HCT116 (cell line): Measurements from ENCODE around the gene NEK1. TPM values are rescaled to one million over a fixed set of nuclear protein-coding genes. Genes with fewer than 3 reads are reported as not detected.

ENCODE experiments used
- ATAC-seq: fragments of 200-7000 bp; cut with Tn5 transposase; 2 replicates; pipeline ENCODE4 v1.9.1; 2020; ENCODE audit warnings: mild to moderate bottlenecking, moderate library complexity
- BruUV-seq: library from RNA; stranded (reverse); fragments of 400-500 nt; replicated peaks from 2 replicates; lab custom pipeline; 2021; lab: Mats Ljungman, UMichigan
- CTCF ChIA-PET: fragments of 300-600 bp; sonication (Branson Sonifier 250); formaldehyde crosslinking; loops from one replicate; lab custom pipeline; 2021; ENCODE audit warnings: antibody characterized with exemption; lab: Charles Lee
- POLR2A ChIA-PET: fragments of 300-600, 350-600 bp; sonication (Branson Sonifier 250); formaldehyde crosslinking; loops from one replicate; lab custom pipeline; 2021; ENCODE audit warnings: antibody characterized with exemption; lab: Charles Lee
- RAD21 ChIA-PET, 2 experiments: fragments of 300-600 bp; sonication (Branson Sonifier 250); formaldehyde crosslinking; loops; one replicate each; lab custom pipeline; 2023; ENCODE audit warnings: low total read pairs in 2 of 2; ENCODE audit not compliant: uncharacterized antibody in 2 of 2, unreplicated experiment in 2 of 2, low non-redundant PET in 1 of 2; lab: Charles Lee
- DNase-seq: peaks from one replicate; pipeline ENCODE4 v3.0.0-alpha.2; 2010; ENCODE audit warnings: low read depth, low spot score
- H2AFZ ChIP-seq: fragments of 200-600 bp; shearing (Covaris generic), sonication (generic); 2 replicates; pipeline ENCODE4 v1.6.1; 2017; ENCODE audit warnings: low read depth, mixed run types, mixed read lengths, antibody characterized with exemption, low read length; ENCODE audit not compliant: poor library complexity, severe bottlenecking
- H3K27ac ChIP-seq: 2 replicates; pipeline ENCODE4 v1.5.1; 2012; ENCODE audit warnings: low read depth, low read length
- H3K27me3 ChIP-seq: fragments of 200-600 bp; sonication (generic); 2 replicates; pipeline ENCODE4 v1.6.1; 2016; ENCODE audit warnings: mixed run types, low read length, mixed read lengths; ENCODE audit not compliant: insufficient read depth
- H3K36me3 ChIP-seq, 2 experiments: fragments of 200-500 bp in 1 of 2; fragments of 200-600 bp in 1 of 2; sonication (Bioruptor generic) in 1 of 2; sonication (generic) in 1 of 2; 2 replicates each; pipeline versions ENCODE4 v1.5.1 to v1.6.1; 2014 to 2016; ENCODE audit warnings: low read length in 2 of 2, inconsistent platforms in 1 of 2, mixed read lengths in 1 of 2, mixed run types in 1 of 2; ENCODE audit not compliant: insufficient read depth in 2 of 2, control insufficient read depth in 1 of 2
- H3K4me1 ChIP-seq, 2 experiments: fragments of 200-600 bp in 1 of 2; sonication (generic) in 1 of 2; 2 replicates each; pipeline versions ENCODE4 v1.5.1 to v1.6.1; 2012 to 2017; ENCODE audit warnings: low read length in 2 of 2, inconsistent platforms in 1 of 2, mild to moderate bottlenecking in 1 of 2, mixed read lengths in 1 of 2, mixed run types in 1 of 2, moderate library complexity in 1 of 2; ENCODE audit not compliant: insufficient read depth in 2 of 2, control insufficient read depth in 1 of 2
- H3K4me2 ChIP-seq: fragments of 200-600 bp; sonication (generic); 2 replicates; pipeline ENCODE4 v1.6.1; 2017; ENCODE audit warnings: mixed run types, low read length, mixed read lengths
- H3K4me3 ChIP-seq, 2 experiments: fragments of 200-600 bp in 1 of 2; sonication (generic) in 1 of 2; replicated peaks in 1 of 2; 2 replicates each; pipeline ENCODE4 v1.5.1; 2011 to 2016; ENCODE audit warnings: low read length in 2 of 2, control low read depth in 1 of 2, low read depth in 1 of 2, mild to moderate bottlenecking in 1 of 2, mixed read lengths in 1 of 2, mixed run types in 1 of 2
- H3K79me2 ChIP-seq: fragments of 200-600 bp; sonication (generic); 2 replicates; pipeline ENCODE4 v1.6.1; 2017; ENCODE audit warnings: mild to moderate bottlenecking, mixed run types, low read length, moderate library complexity, mixed read lengths; ENCODE audit not compliant: insufficient read depth
- H3K9ac ChIP-seq: fragments of 200-600 bp; sonication (generic); 2 replicates; pipeline ENCODE4 v1.6.1; 2016; ENCODE audit warnings: low read length, mixed read lengths
- H3K9me2 ChIP-seq: fragments of 200-600 bp; sonication (generic), shearing (Covaris generic); 2 replicates; pipeline ENCODE4 v1.6.1; 2017; ENCODE audit warnings: mixed run types, mild to moderate bottlenecking, moderate library complexity; ENCODE audit not compliant: insufficient read depth
- H3K9me3 ChIP-seq, 2 experiments: fragments of 200-500 bp in 1 of 2; fragments of 200-600 bp in 1 of 2; sonication (Bioruptor generic) in 1 of 2; sonication (generic) in 1 of 2; 2 replicates each; pipeline ENCODE4 v1.6.1; 2014 to 2017; ENCODE audit warnings: low read length in 2 of 2, mixed read lengths in 2 of 2, inconsistent platforms in 1 of 2, low read depth in 1 of 2, mild to moderate bottlenecking in 1 of 2, mixed run types in 1 of 2, moderate library complexity in 1 of 2; ENCODE audit not compliant: control insufficient read depth in 1 of 2, insufficient read depth in 1 of 2
- H4K20me1 ChIP-seq: fragments of 200-600 bp; sonication (generic), shearing (Covaris generic); 2 replicates; pipeline ENCODE4 v1.6.1; 2017; ENCODE audit warnings: mixed run types, mild to moderate bottlenecking, moderate library complexity; ENCODE audit not compliant: insufficient read depth
- CBX3 ChIP-seq: IDR thresholded peaks from 2 replicates; pipeline ENCODE4 v1.6.1; 2012; ENCODE audit warnings: low read depth
- CEBPB ChIP-seq: IDR thresholded peaks from 2 replicates; pipeline ENCODE4 v1.6.1; 2012; ENCODE audit warnings: low read depth
- CTCF ChIP-seq, 3 experiments: fragments of 200-600 bp in 1 of 3; sonication (generic) in 1 of 3; IDR thresholded peaks in 2 of 3; conservative IDR thresholded peaks in 1 of 3; 2 replicates each; pipeline ENCODE4 v1.5.1; 2012 to 2017; ENCODE audit warnings: low read depth in 2 of 3, low read length in 2 of 3, antibody characterized with exemption in 1 of 3, borderline replicate concordance in 1 of 3, control low read depth in 1 of 3, mild to moderate bottlenecking in 1 of 3, mixed read lengths in 1 of 3, mixed run types in 1 of 3, moderate library complexity in 1 of 3; ENCODE audit not compliant: insufficient read depth in 1 of 3
- ELF1 ChIP-seq: IDR thresholded peaks from 2 replicates; pipeline ENCODE4 v1.6.1; 2012; ENCODE audit warnings: low read depth, borderline replicate concordance
- RAD21 ChIP-seq: IDR thresholded peaks from 2 replicates; pipeline ENCODE4 v1.6.1; 2012; ENCODE audit warnings: low read depth, mild to moderate bottlenecking
- SP1 ChIP-seq: IDR thresholded peaks from 2 replicates; pipeline ENCODE4 v1.6.1; 2012; ENCODE audit warnings: low read depth
- intact Hi-C: fragments of 100-400 bp; cut with micrococcal nuclease; formaldehyde crosslinking; loops from 2 replicates; pipeline ENCODE4 v1.10.0; 2022
- total RNA-seq: library from RNA; stranded (reverse); gene quantifications from one replicate; pipeline ENCODE4 v1.2.1, GENCODE V29; 2021; ENCODE audit not compliant: unreplicated experiment

The NEK1 gene
- total RNA-seq, 1 experiment from 2014 or later: 13.3 TPM

GRCh38 chr4:169492436-169493163, 119.8 kb downstream of the NEK1 start:
- peak; percentile 35 for DNase-seq
- ATAC-seq: peak; percentile 80
- no TSS peak for BruUV-seq
- H3K9ac ChIP-seq: no peak overlapping the region
- no peaks in the 10 kb centered on the region for H3K79me2 ChIP-seq
- ChIA-PET RAD21 (no interaction called here), POLR2A (no interaction called here), CTCF (interaction anchor here (0.7 to 1.4 kb wide), 4 partner anchors 73 to 571 kb away, joined by 3 to 4 read pairs (median 3); no protein-coding TSS in a partner anchor)
- H4K20me1 ChIP-seq: no peaks in the 10 kb centered on the region
- H3K27ac ChIP-seq: no peak overlapping the region
- H3K9me3 ChIP-seq: no peaks in the 10 kb centered on the region
- H3K4me3 ChIP-seq: no peak overlapping the region
- TF ChIP-seq CEBPB (no peak), CTCF (IDR thresholded peaks at IDR 0.05 in 2 of 3, conservative IDR thresholded peaks at IDR 0.05 in 1 of 3; ENCODE audit: borderline replicate concordance in 1 of 3, insufficient read depth in 1 of 3, low read depth in 2 of 3, low read length in 2 of 3) (peak; percentile 36 to 84 (median 84); a peak in 5 of 6 replicates), RAD21 (peak; percentile 74)
- no peaks in the 10 kb centered on the region for H3K9me2 ChIP-seq
- no peak overlapping the region for H2AFZ ChIP-seq
- H3K4me1 ChIP-seq: no peaks in the 10 kb centered on the region
- H3K36me3 ChIP-seq: no peaks in the 10 kb centered on the region; a peak in 1 of 4 replicates
- intact Hi-C loops: no loop called here
- no peak overlapping the region for H3K4me2 ChIP-seq
- H3K27me3 ChIP-seq: no peaks in the 10 kb centered on the region

- no TSS peak for BruUV-seq
- Histone ChIP-seq H3K4me3 (no peak overlapping the region), H3K9me2 (no peaks in the 10 kb centered on the region), H3K27me3 (no peaks in the 10 kb centered on the region), H3K9ac (no peak overlapping the region), H3K4me1 (no peaks in the 10 kb centered on the region), H3K27ac (no peak overlapping the region), H3K4me2 (no peak overlapping the region), H4K20me1 (no peaks in the 10 kb centered on the region), H3K36me3 (no peaks in the 10 kb centered on the region; a peak in 1 of 4 replicates), H2AFZ (no peak overlapping the region), H3K79me2 (no peaks in the 10 kb centered on the region), H3K9me3 (no peaks in the 10 kb centered on the region)
- DNase-seq (no peak), ATAC-seq (no peak)
- ChIA-PET CTCF (interaction anchor here (1.2 to 1.4 kb wide), 2 partner anchors 568 to 638 kb away, joined by 4 read pairs; no protein-coding TSS in a partner anchor), RAD21 (interaction anchor here in 1 of 2 experiments (0.6 kb wide), 1 partner anchor 570 kb away, joined by 3 read pairs; no protein-coding TSS in a partner anchor), POLR2A (no interaction called here)
- intact Hi-C loops: no loop called here
- TF ChIP-seq CBX3: peak; percentile 44; the same call in 1 of the 2 replicates
- TF ChIP-seq SP1: no peak
- TF ChIP-seq ELF1: no peak
Observed at GRCh38 chr4:169491211-169491610, 121.2 kb downstream of the NEK1 start.
